Aorta (tissue), 5 donors: Measurements from ENCODE around the gene ARMCX4. TPM values are rescaled to one million over a fixed set of nuclear protein-coding genes. Genes with fewer than 3 reads are reported as not detected.

ENCODE experiments used
- ATAC-seq: fragments of 200-7000 bp; cut with Tn5 transposase; one replicate; pipeline ENCODE4 v1.9.1; 2022; ENCODE audit warnings: moderate library complexity; ENCODE audit not compliant: low FRiP score
- DNase-seq, 2 donors: peaks; one replicate each; pipeline ENCODE4 v3.0.0-alpha.2; 2020
- H3K27ac ChIP-seq, 2 donors: one replicate each; pipeline ENCODE4 v1.5.1; 2013; ENCODE audit warnings: low read length in 2 of 2, mild to moderate bottlenecking in 2 of 2, moderate library complexity in 2 of 2, control low read depth in 1 of 2, inconsistent platforms in 1 of 2, low read depth in 1 of 2
- H3K27me3 ChIP-seq, 2 donors: one replicate each; pipeline ENCODE4 v1.6.1; 2013; ENCODE audit warnings: control low read depth in 1 of 2, low read length in 1 of 2, mild to moderate bottlenecking in 1 of 2, moderate library complexity in 1 of 2; ENCODE audit not compliant: insufficient read depth in 2 of 2, control insufficient read depth in 1 of 2
- H3K36me3 ChIP-seq, 2 donors: one replicate each; pipeline ENCODE4 v1.6.1; 2013; ENCODE audit warnings: control low read depth in 1 of 2, low read length in 1 of 2, mild to moderate bottlenecking in 1 of 2; ENCODE audit not compliant: insufficient read depth in 2 of 2, control insufficient read depth in 1 of 2
- H3K4me1 ChIP-seq, 2 donors: one replicate each; pipeline ENCODE4 v1.6.1; 2013; ENCODE audit warnings: low read length in 2 of 2, control low read depth in 1 of 2, mild to moderate bottlenecking in 1 of 2, moderate library complexity in 1 of 2; ENCODE audit not compliant: insufficient read depth in 2 of 2, control insufficient read depth in 1 of 2
- H3K4me3 ChIP-seq, 2 donors: one replicate each; pipeline ENCODE4 v1.5.1; 2013; ENCODE audit warnings: low read length in 2 of 2, control low read depth in 1 of 2, mild to moderate bottlenecking in 1 of 2
- H3K9me3 ChIP-seq: one replicate; pipeline ENCODE4 v1.6.1; 2013; ENCODE audit warnings: mild to moderate bottlenecking, low read length; ENCODE audit not compliant: control insufficient read depth
- WGBS, 2 donors: extraction: QIAGEN DNeasy Blood & Tissue Kit; methylation state at CpG; one replicate each; pipeline ENCODE4 v1.1.7; 2013; 5-methylcytosine and 5-hydroxymethylcytosine counted together
- intact Hi-C, 2 donors: fragments of 100-400 bp; cut with DNase I; formaldehyde crosslinking; loops; one replicate each; pipeline versions ENCODE4 v1.14.2 to v1.15.0; 2022
- polyA plus RNA-seq, 2 donors: library from polyadenylated mRNA; stranded (reverse); fragments of 200-250 nt; gene quantifications; one replicate each; pipeline ENCODE4 v1.2.3, GENCODE V29; 2013
- total RNA-seq, 2 donors: library from RNA; stranded (reverse); fragmentation: NEBNext Ultra II Directional; extraction: Animal tissue kit (Norgen Biotek cat#: 25700); gene quantifications; one replicate each; pipeline ENCODE4 v1.2.1, GENCODE V29; 2021
- donor health status: healthy with polysubstance abuse.
- donor health status: Bipolar disorder and iron deficiency.
- donor health status: DM: no; HTN: no; CAD: no.
- donor health status: DM: no; HTN: no; CAD: no.
- donor health status: DM: yes; HTN: yes; CAD: no.

Gene ARMCX4
- total and polyA plus RNA-seq, 4 donors, result 2.6 to 28.6 (median 17.7) TPM

DNA sequence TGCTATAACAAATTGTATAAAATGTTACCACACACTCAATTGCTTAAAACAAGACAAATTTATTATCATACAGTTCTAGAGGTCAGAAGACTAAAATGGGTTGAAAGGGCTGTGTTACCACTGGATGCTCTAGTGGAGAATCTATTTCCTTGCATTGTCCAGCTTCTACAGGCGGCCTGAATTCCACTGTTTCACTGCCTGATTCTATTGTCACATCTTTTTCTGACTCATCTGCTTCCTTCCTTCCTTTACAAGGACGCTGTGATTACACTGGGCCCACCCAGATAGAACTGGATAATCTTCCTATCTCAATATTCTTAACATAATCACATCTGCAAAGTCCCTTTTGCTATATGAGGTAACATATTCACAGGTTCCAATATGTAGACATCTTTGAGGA is 45.7 kb downstream of the ARMCX4 start:
- DNase-seq, result no peak
- no peak for ATAC-seq
- intact Hi-C loops, result no loop called here
- no peaks in the 10 kb centered on the region for H3K9me3 ChIP-seq
- H3K4me3 ChIP-seq, result no peak overlapping the region
- peaks cover 0 to 11% of the 10 kb centered on the region in 2 donors for H3K36me3 ChIP-seq
- no peak overlapping the region for H3K27ac ChIP-seq
- no peaks in the 10 kb centered on the region for H3K27me3 ChIP-seq
- 47 to 92% methylated on average over 2 of the region's 2 CpGs for WGBS, 2 donors
- H3K4me1 ChIP-seq, result no peaks in the 10 kb centered on the region

Other genes starting within 250 kb of the ARMCX4 start
- gene TAF7L, start 194.1 kb upstream of the ARMCX4 start, total RNA-seq, result not detected
- gene TAF7L, start 194.1 kb upstream of the ARMCX4 start, polyA plus RNA-seq, result under 1 TPM in 1 of 2 donors, not detected in 1; 0.31 TPM
- 1 to 10 TPM; 7.8 to 9.1 TPM for gene TIMM8A, start 136.7 kb upstream of the ARMCX4 start, total RNA-seq
- gene TIMM8A, start 136.7 kb upstream of the ARMCX4 start, polyA plus RNA-seq, result 1 to 10 TPM; 3.1 to 7.6 TPM
- 10 to 100 TPM in 1 of 2 donors, 1 to 10 TPM in 1; 7.8 to 21.0 TPM for gene BTK, start 99.3 kb upstream of the ARMCX4 start, total RNA-seq
- 1 to 10 TPM; 3.7 to 4.4 TPM for gene BTK, start 99.3 kb upstream of the ARMCX4 start, polyA plus RNA-seq
- gene RPL36A, start 94.4 kb upstream of the ARMCX4 start, total RNA-seq, result 100 to 1,000 TPM; 124 to 145 TPM
- 1,000 to 10,000 TPM; 1,899 to 2,826 TPM for gene RPL36A, start 94.4 kb upstream of the ARMCX4 start, polyA plus RNA-seq
- 10 to 100 TPM; 23.7 to 26.0 TPM for gene GLA, start 77.5 kb upstream of the ARMCX4 start, total RNA-seq
- 10 to 100 TPM; 25.3 to 41.4 TPM for gene GLA, start 77.5 kb upstream of the ARMCX4 start, polyA plus RNA-seq
- gene HNRNPH2, start 77.2 kb upstream of the ARMCX4 start, total RNA-seq, result 10 to 100 TPM; 52.9 to 53.1 TPM
- 10 to 100 TPM; 49.3 to 51.1 TPM for gene HNRNPH2, start 77.2 kb upstream of the ARMCX4 start, polyA plus RNA-seq
- 10 to 100 TPM; 31.5 to 32.9 TPM for gene ARMCX1, start 65.1 kb downstream of the ARMCX4 start, total RNA-seq
- gene ARMCX1, start 65.1 kb downstream of the ARMCX4 start, polyA plus RNA-seq, result 10 to 100 TPM; 27.2 to 33.5 TPM
- gene ARMCX6, start 132.5 kb downstream of the ARMCX4 start, total RNA-seq, result 10 to 100 TPM; 24.2 to 38.3 TPM
- gene ARMCX6, start 132.5 kb downstream of the ARMCX4 start, polyA plus RNA-seq, result 10 to 100 TPM; 14.8 to 42.7 TPM
- gene ARMCX3, start 137.7 kb downstream of the ARMCX4 start, total RNA-seq, result 10 to 100 TPM; 59.8 to 66.1 TPM
- 10 to 100 TPM; 45.0 to 51.5 TPM for gene ARMCX3, start 137.7 kb downstream of the ARMCX4 start, polyA plus RNA-seq
- gene ARMCX2, start 174.4 kb downstream of the ARMCX4 start, total RNA-seq, result 10 to 100 TPM; 36.3 to 65.4 TPM
- 10 to 100 TPM; 10.0 to 42.5 TPM for gene ARMCX2, start 174.4 kb downstream of the ARMCX4 start, polyA plus RNA-seq